Hindlimb muscle (tissue), 1 donor: ENCODE results near the gene XXYLT1. TPM values are rescaled to one million over a fixed set of nuclear protein-coding genes. Genes with fewer than 3 reads are reported as not detected.

Experiments used
- DNase-seq: peaks from one replicate; pipeline ENCODE4 v3.0.0-alpha.2; 2013
- polyA plus RNA-seq: library from polyadenylated mRNA; unstranded; fragments of 120-200 nt; gene quantifications from one replicate; pipeline ENCODE4 v1.2.1, GENCODE V29; 2013; ENCODE audit not compliant: insufficient read length

XXYLT1 gene
- polyA plus RNA-seq, 1 donor, result 23.0 TPM

- DNase-seq, result no peak
Observed at GRCh38 chr3:195266428-195266827, 4.5 kb downstream of the XXYLT1 start.

DNA sequence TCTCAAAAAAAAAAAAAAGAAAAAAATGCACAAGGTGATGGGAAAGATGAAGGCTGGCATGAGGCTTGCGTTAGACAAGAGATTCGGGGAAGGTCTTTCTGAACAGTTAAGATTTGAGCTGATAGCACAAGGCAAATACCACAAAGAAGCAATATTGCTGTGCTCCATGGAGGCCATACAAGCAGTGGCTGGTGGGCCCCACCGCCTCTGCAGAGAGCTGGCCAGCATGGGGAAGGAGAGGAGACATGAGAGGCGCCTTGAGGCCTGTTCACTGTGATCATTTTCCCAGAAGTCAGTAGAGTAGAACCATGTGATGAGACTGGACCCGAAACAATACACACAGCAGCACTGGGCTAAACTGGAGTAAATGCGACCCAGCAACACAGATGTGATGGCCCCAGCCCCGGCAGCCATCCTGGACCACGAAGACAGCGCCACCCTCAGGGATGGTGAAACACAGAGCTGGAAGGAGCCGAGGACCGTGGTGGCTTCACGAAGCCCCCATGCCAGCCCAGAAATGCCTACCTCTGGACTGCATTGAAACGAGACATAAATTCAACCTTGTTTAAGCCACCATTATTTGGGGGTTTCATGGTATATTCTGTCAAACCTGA, 5.5 kb downstream of the XXYLT1 start:
- DNase-seq, result no peak

DNA sequence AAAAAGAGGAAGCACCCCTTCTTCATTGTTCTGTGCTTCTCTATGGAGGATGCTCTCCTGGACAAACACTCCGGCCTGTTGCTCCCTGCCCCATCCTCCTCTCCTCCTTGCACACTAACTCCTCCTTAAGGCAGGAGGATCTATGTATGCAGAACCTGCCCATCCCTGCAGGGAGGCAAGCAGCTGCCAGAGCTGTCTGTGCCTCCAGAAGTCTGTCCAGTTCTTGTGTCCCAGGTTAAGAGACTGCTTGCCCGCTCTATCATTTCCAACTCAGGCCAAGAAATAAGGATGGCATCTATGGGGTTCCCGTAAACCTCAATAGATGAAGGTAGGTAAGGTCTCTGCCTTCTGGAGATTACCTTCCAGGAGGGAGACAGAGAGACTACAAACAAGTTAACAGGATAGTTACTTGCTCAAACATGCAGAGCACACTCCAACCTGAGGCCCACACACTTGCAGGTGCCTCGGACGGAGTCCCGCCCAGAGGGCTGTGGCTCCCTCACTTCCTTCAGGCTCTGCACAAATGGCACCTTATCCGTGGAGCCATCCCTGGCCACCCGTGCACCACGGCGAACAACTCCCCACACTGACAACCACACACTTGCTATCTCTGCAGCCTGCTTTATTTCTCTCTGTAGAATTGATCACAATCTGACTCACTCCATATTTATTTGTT, 6.9 kb downstream of the XXYLT1 start:
- no peak for DNase-seq

GRCh38 chr3:195263193-195263924, 7.6 kb downstream of the XXYLT1 start:
- DNase-seq, result no peak

DNA sequence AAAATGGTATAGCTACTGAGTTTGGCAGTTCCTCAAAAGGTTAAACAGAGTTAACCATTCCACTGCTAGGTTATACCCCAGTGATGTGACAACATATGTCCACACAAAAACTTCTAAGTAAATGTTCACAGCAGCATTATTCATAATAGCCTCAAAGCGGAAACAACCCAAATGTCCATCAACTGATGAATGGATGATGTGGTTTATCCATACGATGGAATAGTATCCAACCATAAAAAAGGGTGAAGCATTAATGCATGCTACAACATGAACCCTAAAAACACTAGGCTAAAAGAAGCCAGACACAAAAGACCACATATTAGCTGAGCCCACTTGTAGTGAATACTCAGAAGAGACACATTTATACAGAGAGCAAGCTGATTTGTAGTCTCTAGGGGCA, 9.0 kb downstream of the XXYLT1 start:
- DNase-seq, result no peak

DNA sequence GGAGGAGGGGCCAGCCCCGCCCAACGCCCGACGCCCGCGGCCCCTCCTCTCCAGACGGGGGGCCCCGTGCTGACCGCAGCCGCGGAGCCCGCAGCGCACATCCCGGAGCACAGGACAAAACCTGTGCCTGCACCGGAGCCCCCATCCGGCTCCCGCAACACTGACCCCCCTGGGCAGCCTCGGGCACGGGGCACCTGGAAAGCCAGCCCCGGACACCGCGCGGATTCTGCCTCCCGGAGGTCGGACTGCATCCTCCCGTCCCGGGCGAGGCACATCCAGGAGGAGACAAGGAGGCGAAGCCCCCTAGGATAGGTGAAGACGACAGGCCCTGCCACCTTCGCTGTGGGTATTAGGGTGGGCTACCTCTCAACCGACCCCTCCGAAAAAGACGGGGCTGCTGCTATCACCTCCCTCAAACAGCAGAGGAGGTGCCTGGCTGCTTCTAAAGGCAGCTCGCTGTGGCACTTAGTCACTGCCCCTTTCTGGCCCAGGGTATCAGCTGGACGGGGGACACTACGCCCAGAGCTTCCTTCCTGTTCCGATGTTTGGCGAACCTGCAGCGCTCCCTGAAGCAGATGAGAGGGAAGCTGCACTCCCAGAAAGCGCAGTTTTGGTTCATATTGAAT, 10.6 kb downstream of the XXYLT1 start:
- no peak for DNase-seq

- peak; percentile 93 for DNase-seq
Observed at GRCh38 chr3:195259475-195260279, 11.3 kb downstream of the XXYLT1 start.

GRCh38 chr3:195259154-195259474, 11.8 kb downstream of the XXYLT1 start:
- DNase-seq, result no peak

GRCh38 chr3:195258449-195259153, 12.4 kb downstream of the XXYLT1 start:
- DNase-seq, result no peak

DNA sequence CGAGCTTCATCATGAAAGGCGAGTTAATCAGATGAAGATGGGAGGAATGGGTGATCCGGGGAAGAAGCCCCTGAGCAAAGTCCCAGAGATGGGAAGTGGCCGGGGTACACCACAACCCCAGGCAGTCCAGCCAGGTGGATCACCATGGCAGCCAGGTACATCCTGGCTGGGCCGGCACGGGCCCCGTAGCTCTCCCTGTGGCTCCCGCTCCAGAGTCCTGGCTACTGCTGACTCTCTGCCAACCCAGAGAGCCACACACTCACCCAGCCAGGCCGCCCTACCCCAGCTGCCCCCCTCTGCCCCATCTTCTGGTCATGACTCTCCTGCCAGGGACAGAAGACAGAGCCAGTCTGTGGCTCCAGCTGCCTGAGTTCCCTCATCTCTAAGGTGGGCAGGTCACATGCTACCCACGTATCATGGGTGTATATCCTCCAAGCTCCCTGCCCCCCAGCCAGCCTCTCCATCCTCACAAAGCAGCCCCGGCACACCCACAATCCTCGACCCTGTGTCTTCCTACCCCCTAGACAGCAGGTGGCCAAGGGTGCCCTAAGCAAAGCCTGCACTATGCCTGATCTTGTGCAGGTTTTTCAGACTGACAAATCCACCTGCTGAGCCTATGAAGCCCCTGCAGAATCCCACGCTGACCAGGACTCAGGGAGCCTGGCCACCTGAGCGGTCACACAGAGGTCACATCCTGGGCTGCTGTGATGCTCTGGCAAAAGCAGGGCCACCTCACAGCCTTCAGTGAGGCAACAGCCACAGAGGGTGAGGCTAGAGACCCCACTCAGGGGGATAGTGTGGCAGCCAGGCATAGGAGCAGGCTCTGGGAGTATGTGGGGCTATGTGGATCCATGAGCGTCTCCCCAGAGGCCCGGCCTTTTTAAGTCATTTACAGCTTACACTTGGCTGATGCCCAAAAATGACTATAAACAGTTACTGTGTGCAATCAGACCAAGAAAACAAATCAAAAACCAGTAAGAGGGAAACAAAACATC, 13.2 kb downstream of the XXYLT1 start:
- no peak for DNase-seq

DNA sequence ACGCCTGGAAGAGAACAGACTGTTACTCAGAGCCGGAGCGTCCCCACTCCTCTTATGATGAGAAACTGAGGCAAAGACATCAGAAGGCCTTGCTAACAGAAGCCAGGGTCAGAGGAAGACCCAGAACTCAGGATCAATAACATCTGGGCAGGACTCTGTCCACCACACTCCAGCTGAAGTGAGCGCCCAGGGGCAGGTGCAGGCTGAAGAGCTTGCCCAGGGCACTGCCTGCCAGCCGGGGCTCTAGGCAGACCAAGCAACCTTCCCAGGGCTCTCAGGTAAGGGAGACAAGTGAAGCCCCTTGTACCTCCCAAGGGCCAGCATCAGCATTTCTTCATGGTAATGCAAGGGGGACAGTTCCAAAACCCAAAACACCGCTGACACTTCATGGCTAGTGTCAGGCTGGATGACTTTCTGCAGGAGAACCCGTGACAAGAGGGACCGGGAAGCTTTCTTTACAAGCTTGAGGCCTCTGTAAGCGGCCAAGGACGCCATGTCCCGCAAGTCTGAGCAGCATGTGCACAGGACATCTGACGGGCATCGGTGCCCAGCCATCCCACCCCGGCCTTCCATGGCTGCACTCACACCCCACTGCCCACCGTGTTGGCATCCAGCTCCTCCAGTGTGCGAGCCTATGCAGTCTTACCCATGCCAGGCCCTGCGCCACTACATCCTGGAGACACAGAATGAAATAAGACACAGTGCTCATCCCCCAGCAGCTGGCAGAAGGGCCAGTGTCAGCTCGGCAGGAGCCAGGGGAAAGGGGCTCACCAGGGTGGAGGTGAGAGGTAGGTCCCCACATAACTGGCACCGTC, 14.1 kb downstream of the XXYLT1 start:
- no peak for DNase-seq

DNA sequence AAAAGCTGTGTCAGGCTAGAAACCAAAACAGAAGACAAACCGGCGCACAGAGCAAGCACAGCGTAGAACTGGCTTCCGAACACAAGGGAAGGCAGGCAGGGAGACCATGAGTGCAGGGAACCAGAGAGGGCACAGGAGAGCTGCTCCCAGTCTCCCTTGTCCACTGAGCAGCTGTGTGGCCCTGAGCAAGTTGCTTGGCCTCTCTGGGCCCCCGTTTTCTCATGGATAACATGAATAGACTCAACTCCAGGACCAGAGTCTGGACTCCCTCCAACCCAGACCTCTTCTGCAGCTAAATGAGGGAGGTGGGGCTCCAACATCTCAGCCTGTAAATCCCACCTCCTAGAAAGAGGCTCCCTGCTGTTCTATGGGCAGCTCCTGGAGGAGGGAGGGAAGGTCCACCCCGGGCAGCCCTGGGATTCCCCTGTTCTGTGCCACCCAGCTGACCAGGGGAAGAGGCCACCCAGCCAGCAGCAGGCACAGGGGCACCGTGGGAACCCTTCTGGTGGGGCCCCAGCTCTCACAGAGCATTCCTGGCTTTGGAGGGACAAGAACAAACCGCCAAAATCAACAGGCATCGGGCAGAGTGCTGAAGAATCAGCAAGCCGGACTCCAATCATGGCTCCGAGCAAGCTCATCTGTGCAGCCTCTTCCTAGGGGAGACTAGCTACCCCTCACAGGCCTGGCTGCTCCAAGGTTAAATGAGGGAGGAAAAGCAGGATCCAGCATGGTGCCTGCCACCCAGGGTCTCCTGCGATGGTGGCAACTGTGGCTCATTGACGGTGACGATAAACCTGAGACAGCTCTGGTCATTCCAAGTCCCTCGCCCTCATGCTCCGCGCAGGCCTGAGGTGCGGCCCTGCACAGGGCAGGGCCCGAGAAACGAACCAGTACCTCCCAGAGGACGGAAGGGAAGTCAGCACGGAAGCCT, 15.1 kb downstream of the XXYLT1 start:
- no peak for DNase-seq

GRCh38 chr3:195255176-195255500, 15.8 kb downstream of the XXYLT1 start:
- DNase-seq, result no peak

GRCh38 chr3:195254454-195255175, 16.3 kb downstream of the XXYLT1 start:
- no peak for DNase-seq

- DNase-seq, result no peak
Observed at GRCh38 chr3:195253923-195254432, 17.0 kb downstream of the XXYLT1 start.

- DNase-seq, result no peak
Observed at GRCh38 chr3:195251336-195252065, 19.5 kb downstream of the XXYLT1 start.
